Cortex of kidney (tissue), 1 donor: ENCODE results near the gene CEP152.

Experiments
- DNase-seq: peaks from one replicate; lab custom pipeline; 2025; lab: John Stamatoyannopoulos, UW

Gene CEP152

GRCh38 chr15:48777645-48778330 is 33.1 kb downstream of the CEP152 start:
- DNase-seq: no peak

GRCh38 chr15:48775546-48775945 is 35.3 kb downstream of the CEP152 start:
- DNase-seq: no peak

- DNase-seq: no peak
Observed at GRCh38 chr15:48774484-48774883, 36.4 kb downstream of the CEP152 start.

GRCh38 chr15:48766196-48766595 is 44.7 kb downstream of the CEP152 start:
- no peak for DNase-seq

- DNase-seq: no peak
Observed at GRCh38 chr15:48765022-48765421, 45.8 kb downstream of the CEP152 start.

- no peak for DNase-seq
Observed at GRCh38 chr15:48761393-48762158, 49.3 kb downstream of the CEP152 start.

- no peak for DNase-seq
Observed at GRCh38 chr15:48759921-48760320, 50.9 kb downstream of the CEP152 start.

- no peak for DNase-seq
Observed at GRCh38 chr15:48757661-48758060, 53.2 kb downstream of the CEP152 start.

GRCh38 chr15:48754011-48754410 is 56.9 kb downstream of the CEP152 start:
- DNase-seq: no peak

GRCh38 chr15:48751595-48751994 is 59.3 kb downstream of the CEP152 start:
- no peak for DNase-seq

- DNase-seq: no peak
Observed at GRCh38 chr15:48748535-48748934, 62.3 kb downstream of the CEP152 start.

- no peak for DNase-seq
Observed at GRCh38 chr15:48733615-48734014, 77.3 kb downstream of the CEP152 start.

GRCh38 chr15:48730506-48730905 is 80.4 kb downstream of the CEP152 start:
- no peak for DNase-seq

GRCh38 chr15:48723969-48724368 is 86.9 kb downstream of the CEP152 start:
- DNase-seq: no peak

GRCh38 chr15:48722764-48723661 is 87.9 kb downstream of the CEP152 start:
- DNase-seq: no peak

GRCh38 chr15:48721061-48721810 is 89.6 kb downstream of the CEP152 start:
- DNase-seq: no peak

GRCh38 chr15:48720646-48721045 is 90.2 kb downstream of the CEP152 start:
- DNase-seq: no peak

- no peak for DNase-seq
Observed at GRCh38 chr15:48719668-48720067, 91.2 kb downstream of the CEP152 start.

- DNase-seq: no peak
Observed at GRCh38 chr15:48718646-48719045, 92.2 kb downstream of the CEP152 start.

GRCh38 chr15:48717458-48717857 is 93.4 kb downstream of the CEP152 start:
- DNase-seq: no peak

GRCh38 chr15:48712546-48712945 is 98.3 kb downstream of the CEP152 start:
- DNase-seq: no peak
